GM18508 (cell line): ENCODE data around the gene KLHL42.
"Not testable (repeated sequence)": the region's sequence is repeated elsewhere in the genome, so short reads cannot be mapped to it uniquely, and the experiment has no call there.

Experiments used
- ATAC-seq: cut with Tn5 transposase; IDR thresholded peaks from one replicate; pipeline ENCODE4 v1.9.1; 2021; ENCODE audit warnings: moderate number of reproducible peaks; ENCODE audit not compliant: insufficient read depth, unreplicated experiment

The KLHL42 gene, protein sequence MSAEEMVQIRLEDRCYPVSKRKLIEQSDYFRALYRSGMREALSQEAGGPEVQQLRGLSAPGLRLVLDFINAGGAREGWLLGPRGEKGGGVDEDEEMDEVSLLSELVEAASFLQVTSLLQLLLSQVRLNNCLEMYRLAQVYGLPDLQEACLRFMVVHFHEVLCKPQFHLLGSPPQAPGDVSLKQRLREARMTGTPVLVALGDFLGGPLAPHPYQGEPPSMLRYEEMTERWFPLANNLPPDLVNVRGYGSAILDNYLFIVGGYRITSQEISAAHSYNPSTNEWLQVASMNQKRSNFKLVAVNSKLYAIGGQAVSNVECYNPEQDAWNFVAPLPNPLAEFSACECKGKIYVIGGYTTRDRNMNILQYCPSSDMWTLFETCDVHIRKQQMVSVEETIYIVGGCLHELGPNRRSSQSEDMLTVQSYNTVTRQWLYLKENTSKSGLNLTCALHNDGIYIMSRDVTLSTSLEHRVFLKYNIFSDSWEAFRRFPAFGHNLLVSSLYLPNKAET

DNA sequence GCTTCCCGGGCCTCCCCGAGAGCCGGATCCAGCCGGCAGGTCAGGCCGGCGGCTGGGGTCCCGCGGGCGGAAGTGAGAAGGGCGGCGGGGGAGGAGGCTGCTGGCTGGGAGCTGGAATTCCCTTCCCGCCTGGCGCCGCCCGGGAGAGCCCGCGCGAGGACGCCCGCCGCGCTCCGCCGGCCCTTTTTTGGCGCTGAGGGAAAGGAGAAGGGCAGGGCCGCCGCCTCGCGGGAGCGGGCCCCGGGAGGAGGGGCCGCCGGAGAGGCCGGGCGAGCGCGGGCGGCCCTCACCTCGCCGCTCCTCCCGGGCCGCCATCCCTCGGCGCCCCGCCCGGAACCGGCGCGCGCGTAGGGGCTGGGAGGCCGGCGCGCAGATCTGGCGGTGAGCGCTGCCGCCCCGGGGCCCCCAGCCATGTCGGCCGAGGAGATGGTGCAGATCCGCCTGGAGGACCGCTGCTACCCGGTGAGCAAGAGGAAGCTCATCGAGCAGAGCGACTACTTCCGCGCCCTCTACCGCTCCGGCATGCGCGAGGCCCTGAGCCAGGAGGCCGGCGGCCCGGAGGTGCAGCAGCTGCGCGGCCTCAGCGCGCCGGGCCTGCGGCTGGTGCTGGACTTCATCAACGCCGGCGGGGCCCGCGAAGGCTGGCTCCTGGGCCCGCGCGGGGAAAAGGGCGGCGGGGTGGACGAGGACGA, at the start of gene KLHL42, which contains the start of gene MANSC4:
Gene KLHL42, plus strand, starts transcription at position 314 of the 692 bp plus-strand sequence. Its CDS starts 98 bp downstream, at position 412.
Gene MANSC4, minus strand, starts transcription at position 317 of the 692 bp plus-strand sequence. CDS start 8,960 bp downstream, outside the sequence.
- ATAC-seq: peak; percentile 45

DNA sequence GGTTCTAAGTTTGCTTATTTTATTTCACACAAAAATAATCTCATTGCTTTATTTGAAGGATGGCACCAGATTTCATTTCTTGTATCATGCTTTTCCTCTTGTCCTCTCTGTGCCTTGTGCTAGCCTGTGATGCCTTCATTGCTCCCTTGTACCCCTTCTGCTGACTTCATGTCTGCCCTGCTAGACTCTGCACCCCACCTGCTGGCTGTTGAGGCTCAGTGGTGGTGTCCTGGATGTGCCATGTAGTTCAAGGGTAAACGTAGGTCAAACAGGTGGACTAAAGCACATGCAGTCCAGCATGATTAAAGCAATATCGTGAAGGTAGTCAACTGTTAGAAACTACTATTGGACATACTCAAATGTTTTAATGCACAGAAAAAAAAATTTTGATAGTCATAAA, 47.8 kb upstream of the KLHL42 start:
- no peak for ATAC-seq

DNA sequence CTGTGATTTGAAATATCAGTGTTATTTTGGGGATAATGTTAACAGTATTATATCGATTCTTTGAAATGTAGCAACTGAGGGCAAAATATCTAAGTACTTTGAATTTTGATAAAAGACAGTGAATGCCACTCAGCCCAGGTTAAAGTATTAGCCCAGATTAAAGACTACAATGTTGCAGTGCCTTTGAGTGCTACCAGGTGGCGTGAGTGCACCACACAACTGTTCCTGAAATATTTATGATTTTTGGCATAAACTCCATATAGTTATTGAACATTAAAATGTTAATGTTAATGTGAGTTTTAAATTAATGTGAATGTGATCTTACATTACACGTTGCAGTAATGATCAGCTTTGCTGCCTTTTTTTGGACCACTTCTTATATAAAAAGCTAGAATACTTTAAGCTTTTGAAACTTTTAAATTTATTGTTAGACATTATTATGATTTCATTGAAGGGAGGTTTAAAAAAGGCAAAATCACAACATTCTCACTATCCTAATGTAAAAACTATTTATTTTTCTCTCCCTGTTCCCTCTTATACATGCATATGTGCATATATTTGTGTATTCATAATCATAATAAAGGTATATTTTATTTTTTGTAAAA, 46.9 kb upstream of the KLHL42 start:
- ATAC-seq: no peak

DNA sequence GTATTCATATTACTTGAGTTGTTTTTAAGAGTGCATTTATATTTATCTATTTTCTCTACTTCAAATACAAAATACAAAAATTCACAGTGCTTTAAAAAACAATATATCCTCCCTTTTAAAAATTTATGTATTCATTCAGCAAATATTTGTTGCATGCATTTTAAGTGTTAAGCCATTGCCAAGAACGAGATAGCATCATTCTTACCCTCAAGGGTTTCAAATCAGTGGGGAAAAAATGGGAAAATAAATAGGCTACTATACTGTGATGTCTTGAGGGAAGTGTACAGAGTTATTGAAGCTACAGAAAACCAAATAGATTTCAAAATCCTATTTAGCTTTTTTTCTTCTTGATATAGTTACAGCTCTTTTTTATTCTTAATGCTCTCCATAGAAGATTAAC, 46.2 kb upstream of the KLHL42 start:
- no peak for ATAC-seq

DNA sequence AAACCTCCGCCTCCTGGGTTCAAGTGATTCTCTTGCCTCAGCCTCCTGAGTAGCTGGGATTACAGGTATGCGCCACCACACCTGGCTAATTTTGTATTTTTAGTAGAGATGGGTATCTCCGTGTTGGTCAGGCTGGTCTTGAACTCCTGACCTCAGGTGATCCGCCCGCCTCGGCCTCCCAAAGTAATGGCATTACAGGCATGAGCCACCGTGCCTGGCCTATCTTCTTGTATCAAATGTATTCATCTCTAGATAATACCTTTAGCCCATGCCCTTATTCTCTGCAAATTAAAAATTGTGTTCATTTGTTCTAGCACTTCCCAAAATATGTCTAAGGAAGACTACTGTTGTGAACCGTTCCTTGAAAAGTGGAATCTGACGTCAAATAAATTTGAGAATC, 45.7 kb upstream of the KLHL42 start:
- ATAC-seq: not testable (repeated sequence)

DNA sequence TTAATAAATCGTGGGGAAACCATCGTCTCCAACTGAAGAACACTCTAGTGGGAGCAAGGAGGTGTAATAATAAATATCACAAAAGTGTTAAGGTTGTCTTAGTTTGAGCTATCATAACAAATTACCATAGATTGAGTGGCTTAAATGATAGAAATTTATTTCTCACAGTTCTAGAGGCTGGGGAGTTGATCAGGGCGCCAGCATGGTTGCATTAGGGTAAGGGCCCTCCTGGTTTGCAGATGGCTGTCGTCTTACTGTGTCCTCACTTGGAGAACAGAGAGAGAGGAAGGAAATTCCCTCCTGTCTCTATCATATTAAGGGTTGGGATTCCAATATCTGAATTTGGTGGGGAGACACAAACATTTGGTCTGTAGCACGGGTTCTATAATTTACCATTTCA, 36.4 kb upstream of the KLHL42 start:
- ATAC-seq: no peak

DNA sequence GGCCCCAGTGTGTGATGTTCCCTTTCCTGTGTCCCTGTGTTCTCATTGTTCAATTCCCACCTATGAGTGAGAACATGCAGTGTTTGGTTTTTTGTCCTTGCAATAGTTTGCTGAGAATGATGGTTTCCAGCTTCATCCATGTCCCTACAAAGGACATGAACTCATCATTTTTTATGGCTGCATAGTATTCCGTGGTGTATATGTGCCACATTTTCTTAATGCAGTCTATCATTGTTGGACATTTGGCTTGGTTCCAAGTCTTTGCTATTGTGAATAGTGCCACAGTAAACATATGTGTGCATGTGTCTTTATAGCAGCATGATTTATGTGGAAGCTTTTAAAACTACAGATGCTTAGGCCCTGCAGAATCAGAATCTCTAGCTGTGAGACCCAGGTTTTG, 34.3 kb upstream of the KLHL42 start:
- ATAC-seq: not testable (repeated sequence)

DNA sequence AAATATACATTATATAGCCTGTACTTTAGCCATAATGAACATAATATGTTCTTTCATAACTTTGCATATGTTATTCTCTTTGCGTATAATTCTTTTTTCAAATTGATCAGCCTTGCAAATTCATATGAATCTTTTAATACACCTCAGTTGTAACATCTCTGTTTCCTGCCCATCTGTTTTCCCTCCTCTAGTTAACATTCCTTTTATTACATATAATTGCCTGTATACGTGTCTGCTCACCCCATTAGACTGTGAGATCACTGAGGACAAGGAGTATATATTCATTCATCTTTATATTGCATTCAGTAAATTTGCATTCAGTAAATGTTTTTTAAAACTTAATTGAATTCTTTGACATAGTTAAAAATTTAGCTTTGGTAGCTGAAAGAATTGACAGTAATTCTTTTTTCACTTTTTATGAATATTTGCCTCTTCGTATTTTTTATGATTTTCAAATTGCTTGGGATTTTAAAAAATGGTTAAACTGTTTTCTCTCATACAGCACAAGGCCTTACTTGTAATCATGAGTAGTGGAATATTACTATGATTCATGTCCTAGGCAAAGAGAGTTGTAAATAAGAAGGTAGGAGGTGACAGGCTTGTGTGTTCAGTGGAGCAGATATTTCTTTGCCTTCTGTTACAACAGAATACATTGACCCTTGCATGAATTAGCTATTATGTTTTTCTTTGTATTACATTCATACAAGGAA, 32.8 kb upstream of the KLHL42 start:
- no peak for ATAC-seq

DNA sequence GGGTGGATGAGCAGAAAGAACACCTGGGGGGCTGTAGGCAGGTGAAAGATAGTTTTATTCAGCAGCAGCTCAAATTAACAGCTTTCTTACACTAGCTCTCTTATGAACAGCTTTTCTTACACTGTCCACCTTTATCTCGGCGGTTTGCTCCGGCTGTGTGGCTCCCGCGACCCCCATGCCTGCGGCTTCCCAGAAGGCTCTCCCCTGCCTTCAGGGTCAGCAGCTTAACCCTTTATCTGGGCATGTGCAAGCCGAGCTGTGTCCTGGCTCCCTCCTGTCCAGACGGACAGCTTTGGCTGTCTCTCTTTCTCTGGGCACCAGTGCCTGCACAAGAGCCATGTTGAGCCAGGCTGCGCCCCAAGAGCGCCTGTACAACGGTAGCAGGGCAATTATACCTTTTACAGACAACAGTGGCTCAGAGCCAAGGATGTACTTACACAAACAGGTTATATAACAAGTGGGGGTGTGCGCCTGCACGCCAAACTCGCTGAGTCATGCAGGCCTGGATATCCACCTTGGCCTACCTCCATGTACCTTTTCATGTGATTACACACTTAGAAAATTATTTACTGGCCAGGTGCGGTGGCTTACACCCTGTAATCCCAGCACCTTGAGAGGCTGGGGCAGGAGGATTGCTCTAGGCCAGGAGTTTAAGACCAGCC, 28.5 kb upstream of the KLHL42 start:
- no peak for ATAC-seq

DNA sequence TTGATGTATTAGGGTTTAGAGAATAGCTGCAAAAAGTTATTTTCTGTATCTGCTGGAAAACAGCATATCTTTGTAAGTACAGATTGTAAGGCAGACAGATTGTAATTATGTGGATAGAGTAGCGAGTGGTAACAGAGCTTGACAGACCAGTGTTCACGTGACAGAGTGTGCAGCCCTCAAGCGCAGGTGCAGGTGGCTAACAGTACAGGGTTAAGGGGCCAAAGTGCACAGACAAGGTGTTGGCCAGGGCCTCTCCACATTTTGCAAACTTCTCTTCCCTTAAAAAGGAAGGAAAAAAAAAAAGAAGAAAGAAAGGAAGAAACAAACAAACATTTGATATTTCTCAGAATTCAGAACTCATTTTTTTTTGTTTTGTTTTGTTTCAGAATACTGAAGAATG, 25.2 kb upstream of the KLHL42 start:
- ATAC-seq: no peak

DNA sequence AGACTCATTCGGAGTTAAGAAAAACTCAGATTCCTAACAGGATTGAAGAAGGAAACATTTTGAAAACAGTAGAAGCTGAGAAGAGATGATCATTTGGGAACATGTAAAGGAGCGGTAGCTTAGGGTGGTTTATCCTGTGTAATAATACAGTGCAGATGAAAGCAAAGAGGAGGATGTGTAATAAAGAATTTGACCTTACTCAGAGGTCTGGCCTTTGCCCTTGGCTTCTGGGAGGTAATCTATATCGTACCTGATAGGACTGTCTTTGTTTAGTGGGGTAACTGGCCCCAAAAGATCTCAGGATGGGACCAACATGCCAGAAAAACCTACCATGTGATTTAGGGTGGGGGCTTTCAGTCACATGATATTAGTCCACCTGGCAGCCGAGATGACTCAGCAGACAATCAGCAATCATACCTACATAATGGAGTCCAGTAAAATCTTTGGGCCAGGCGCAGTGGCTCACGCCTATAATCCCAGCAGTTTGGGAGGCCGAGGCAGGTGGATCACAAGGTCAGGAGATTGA, 23.3 kb upstream of the KLHL42 start:
- ATAC-seq: no peak

DNA sequence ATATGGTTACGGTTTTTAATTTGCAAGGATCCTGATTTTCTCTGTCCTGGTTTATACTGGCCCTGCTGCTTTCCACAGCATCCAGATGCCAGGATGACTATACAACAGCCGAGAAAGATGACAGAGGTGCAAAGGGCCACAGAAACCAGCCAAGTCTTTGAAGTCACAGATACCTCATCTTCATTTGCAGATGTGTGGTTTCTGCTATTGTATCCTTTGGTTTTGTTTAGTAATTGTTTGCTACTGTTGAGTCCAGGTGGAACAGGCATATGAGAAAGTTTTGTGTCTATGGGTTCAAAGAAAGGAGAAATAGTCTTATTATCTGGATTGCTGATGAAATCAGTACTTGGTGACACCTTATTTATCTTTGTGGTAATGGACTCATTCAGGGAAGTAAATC, 17.3 kb upstream of the KLHL42 start:
- no peak for ATAC-seq

DNA sequence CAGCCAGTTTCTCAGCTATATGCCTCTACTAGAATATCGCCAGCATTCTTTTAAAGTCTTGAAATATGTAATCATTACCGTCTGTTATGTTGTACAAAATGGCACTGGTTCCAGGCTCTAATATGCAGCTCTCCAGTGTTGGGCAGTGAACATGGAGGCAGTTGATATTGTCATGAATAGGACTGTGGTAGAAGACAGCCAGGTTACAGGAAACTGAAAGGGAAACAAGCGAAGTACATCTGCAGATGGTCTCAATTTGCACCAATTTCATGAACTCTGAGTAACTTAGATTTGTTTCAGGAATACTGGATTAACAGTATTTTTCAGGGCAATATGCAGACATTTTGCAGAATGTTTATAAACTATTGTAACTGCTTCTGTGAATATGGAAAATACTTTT, 13.4 kb upstream of the KLHL42 start:
- no peak for ATAC-seq

DNA sequence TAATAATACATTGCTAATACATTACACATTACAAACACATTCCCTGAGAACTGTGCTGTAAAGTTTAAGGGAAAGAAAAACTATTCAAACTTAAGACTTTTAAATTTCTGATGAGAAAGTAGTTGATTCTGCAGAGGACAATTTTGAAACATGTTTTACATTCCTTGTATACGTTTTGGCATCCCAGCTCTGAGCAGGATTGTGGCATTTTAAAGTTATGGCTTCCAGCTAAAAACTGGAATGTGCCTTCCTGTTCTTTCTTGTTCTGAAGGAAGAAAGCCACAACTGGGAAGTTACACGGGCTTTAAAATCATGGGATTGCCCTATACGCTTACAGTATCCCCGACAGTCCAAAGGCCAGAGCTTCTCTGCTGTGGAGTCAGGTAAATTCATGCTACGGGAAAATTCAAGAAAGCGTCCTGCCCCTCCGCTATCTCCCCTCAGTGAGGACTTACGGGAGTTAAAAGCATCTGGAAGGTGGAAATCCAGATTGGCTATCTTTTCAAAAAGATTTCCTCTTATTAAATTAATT, 10.8 kb upstream of the KLHL42 start:
- no peak for ATAC-seq

DNA sequence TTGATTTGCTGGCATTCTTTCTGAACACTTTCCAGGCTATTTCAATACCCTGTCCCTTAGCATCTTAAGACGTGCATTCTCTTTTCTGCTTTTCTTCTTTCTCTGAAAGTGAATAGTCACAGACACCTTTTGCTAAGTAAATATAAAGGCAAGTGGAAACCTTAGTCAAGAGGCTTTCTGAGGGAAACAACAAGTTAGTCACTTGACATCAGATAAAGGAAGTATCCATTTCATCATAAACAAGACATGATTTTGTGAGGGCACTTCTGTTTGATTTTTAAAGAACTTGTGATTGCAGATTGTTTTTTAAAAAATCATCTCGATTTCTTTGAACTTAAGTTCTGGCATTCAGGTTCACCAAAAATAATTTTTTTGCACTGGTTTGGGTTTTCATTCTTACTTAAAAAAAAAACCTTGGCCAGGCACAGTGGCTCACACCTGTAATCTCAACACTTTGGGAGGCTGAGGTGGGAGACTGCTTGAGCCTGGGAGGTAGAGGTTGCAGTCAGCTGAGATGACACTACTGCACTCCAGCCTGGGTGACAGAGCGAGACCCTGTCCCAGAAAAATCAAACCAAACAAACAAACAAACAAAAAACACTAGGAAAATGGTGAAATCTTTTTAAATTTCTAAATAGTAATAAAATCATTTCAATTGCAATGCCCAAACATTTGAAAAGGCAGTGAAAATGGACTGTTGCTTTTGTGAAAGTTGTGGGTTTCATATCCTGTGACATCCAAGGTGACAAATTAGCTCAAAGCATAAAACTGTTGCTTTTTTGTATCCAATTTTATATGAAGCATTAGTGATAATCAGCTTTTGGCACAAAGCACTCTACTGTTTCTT, 8.3 kb upstream of the KLHL42 start:
- ATAC-seq: no peak

DNA sequence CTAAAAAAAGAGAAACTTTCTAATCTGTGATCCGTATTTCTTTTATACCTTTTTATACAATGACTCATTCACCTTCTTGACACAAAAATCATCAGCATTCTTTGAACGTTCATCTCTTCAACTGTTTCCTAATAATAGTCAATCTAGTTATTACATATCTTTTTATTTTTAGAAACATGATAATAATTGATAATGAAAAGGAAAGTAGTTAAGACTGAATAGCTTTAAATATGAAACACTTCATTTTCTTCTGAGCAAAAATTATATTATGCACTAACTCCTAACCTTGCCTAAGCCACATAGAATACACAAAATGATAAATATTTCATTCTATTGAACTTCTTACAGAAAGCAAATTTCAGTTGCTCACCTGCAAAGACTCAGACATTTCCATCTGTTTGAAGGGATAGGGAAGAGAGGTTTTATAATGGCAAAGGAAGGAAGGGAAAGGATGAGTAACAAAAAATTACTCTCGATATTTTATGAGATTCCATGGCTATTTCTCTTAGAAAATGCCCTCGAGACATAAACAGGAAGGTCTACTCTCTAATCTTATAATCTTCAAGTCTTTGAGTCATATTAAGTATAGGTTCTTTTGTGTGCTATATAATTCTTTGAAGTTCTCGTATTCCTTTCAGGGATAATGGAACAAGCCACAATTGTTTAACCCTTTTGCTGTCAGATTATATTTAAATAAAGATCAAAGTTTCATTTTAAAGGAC, 7.5 kb upstream of the KLHL42 start:
- no peak for ATAC-seq

DNA sequence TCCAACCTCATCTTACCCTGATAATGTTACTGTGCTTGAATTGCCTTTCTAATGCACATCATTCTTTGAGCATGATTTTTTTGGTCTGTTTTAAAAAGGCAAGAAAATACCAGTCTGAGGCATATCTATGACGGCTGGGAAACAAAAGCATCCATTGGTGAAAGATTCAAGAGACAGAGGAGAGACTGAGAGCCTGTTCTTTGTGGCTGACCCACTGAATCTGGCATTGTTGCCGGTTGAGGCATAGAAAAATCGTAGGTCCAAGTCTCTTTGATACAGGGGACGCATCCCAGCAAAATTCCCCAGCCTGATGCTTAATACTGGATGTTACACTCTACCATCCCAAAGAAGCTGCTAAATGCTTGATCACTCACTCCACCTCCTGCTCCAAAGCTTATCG, 2.9 kb upstream of the KLHL42 start:
- ATAC-seq: no peak

DNA sequence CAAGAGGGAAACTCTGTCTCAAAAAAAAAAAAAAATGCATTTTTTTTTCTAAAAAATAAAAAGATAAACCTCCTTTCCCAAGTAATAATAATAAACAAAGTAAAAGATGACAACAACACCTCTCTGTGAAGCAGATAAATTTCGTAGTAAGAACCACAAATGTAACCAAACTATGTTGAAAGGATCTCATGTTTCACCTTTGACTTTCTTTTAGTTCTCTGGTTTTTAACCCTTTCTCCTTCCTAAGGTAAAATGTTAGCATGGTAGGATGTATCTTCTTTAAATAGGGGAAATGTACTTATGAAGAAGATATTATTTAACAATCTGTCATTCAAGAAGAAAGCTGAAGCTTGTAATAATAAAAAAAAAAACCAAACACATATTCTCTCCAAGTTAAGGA, 1.8 kb upstream of the KLHL42 start:
- ATAC-seq: no peak
